CD4-positive, CD25-positive, alpha-beta regulatory T cell (primary cell): ENCODE data around the gene SH2D1B. TPM values are rescaled to one million over a fixed set of nuclear protein-coding genes. Genes with fewer than 3 reads are reported as not detected.
"Not testable (repeated sequence)": the region's sequence is repeated elsewhere in the genome, so short reads cannot be mapped to it uniquely, and the experiment has no call there.

Experiments used
- ATAC-seq, 2 donors: fragments of 150-1000 bp; cut with Tn5 transposase; one replicate each; pipeline ENCODE4 v1.10.0; 2021; ENCODE audit warnings: low read depth in 2 of 2, moderate number of reproducible peaks in 2 of 2, moderate library complexity in 1 of 2
- DNase-seq, 3 donors: peaks; one replicate each; pipeline versions ENCODE4 v3.0.0 to v3.0.0-alpha.2; 2012 to 2022; ENCODE audit warnings: mixed read lengths in 1 of 3
- H3K27ac ChIP-seq: one replicate; pipeline ENCODE4 v1.7.0; 2013; ENCODE audit warnings: mild to moderate bottlenecking, low read length; ENCODE audit not compliant: insufficient read depth, poor library complexity, severe bottlenecking
- H3K27me3 ChIP-seq: one replicate; pipeline ENCODE4 v1.7.0; 2013; ENCODE audit warnings: low read length; ENCODE audit not compliant: control insufficient read depth, insufficient read depth
- H3K36me3 ChIP-seq: one replicate; pipeline ENCODE4 v1.7.0; 2013; ENCODE audit warnings: mild to moderate bottlenecking, low read length, moderate library complexity; ENCODE audit not compliant: control insufficient read depth, insufficient read depth
- H3K4me1 ChIP-seq: 2 replicates; pipeline ENCODE4 v1.7.0; 2013; ENCODE audit warnings: mild to moderate bottlenecking, low read length; ENCODE audit not compliant: insufficient read depth, control insufficient read depth, poor library complexity, severe bottlenecking
- H3K4me3 ChIP-seq: one replicate; pipeline ENCODE4 v1.7.0; 2013; ENCODE audit warnings: low read depth, mild to moderate bottlenecking, low read length, moderate library complexity
- H3K9me3 ChIP-seq, 2 experiments: 1 replicate in 1 of 2; 2 replicates in 1 of 2; pipeline ENCODE4 v1.7.0; 2013; ENCODE audit warnings: low read length in 2 of 2, mild to moderate bottlenecking in 1 of 2, moderate library complexity in 1 of 2; ENCODE audit not compliant: control insufficient read depth in 2 of 2
- H3K27ac Mint-ChIP-seq, 3 donors: one replicate each; pipeline ENCODE4 v1.8.0; 2020 to 2022; ENCODE audit warnings: mild to moderate bottlenecking in 3 of 3, mixed read lengths in 3 of 3, moderate library complexity in 2 of 3
- H3K27me3 Mint-ChIP-seq: one replicate; pipeline ENCODE4 v1.8.0; 2022; ENCODE audit warnings: mild to moderate bottlenecking, mixed read lengths
- H3K36me3 Mint-ChIP-seq: one replicate; pipeline ENCODE4 v1.8.0; 2020; ENCODE audit warnings: mixed read lengths
- H3K4me1 Mint-ChIP-seq, 4 donors: one replicate each; pipeline ENCODE4 v1.8.0; 2020 to 2022; ENCODE audit warnings: mixed read lengths in 4 of 4, mild to moderate bottlenecking in 1 of 4
- H3K4me3 Mint-ChIP-seq, 4 donors: one replicate each; pipeline ENCODE4 v1.8.0; 2020 to 2022; ENCODE audit warnings: mild to moderate bottlenecking in 4 of 4, mixed read lengths in 4 of 4, moderate library complexity in 3 of 4
- H3K9me3 Mint-ChIP-seq, 7 donors: one replicate each; pipeline ENCODE4 v1.8.0; 2020 to 2022; ENCODE audit warnings: mixed read lengths in 7 of 7, mild to moderate bottlenecking in 3 of 7, moderate library complexity in 2 of 7
- polyA plus RNA-seq, 4 donors: library from polyadenylated mRNA; unstranded; fragments of 300-500 nt; fragmentation: Illumina TruSeq; gene quantifications; one replicate each; pipeline ENCODE4 v1.2.3, GENCODE V29; 2021
- total RNA-seq: library from RNA; stranded (reverse); gene quantifications from one replicate; pipeline ENCODE4 v1.2.3, GENCODE V29; 2022

Gene SH2D1B
- total and polyA plus RNA-seq, 5 donors from 2014 or later: 0.12 to 0.37 (median 0.19) TPM; not detected in 2

- Histone ChIP-seq H3K27ac (no peak overlapping the region), H3K9me3 (no peaks in the 10 kb centered on the region), H3K4me3 (no peak overlapping the region), H3K36me3 (no peaks in the 10 kb centered on the region), H3K4me1 (no peaks in the 10 kb centered on the region), H3K27me3 (peaks cover 6% of the 10 kb centered on the region)
- no peak for ATAC-seq
- no peak for DNase-seq
- Mint-ChIP-seq H3K36me3 (no peaks in the 10 kb centered on the region), H3K4me1 (no peaks in the 10 kb centered on the region), H3K4me3 (no peak overlapping the region), H3K27ac (no peak overlapping the region), H3K27me3 (peaks cover 17% of the 10 kb centered on the region), H3K9me3 (peaks cover 0 to 3% (median 0%) of the 10 kb centered on the region in 7 donors)
Observed at GRCh38 chr1:162422662-162423375, 10.9 kb upstream of the SH2D1B start.

GRCh38 chr1:162421258-162422164 is 9.6 kb upstream of the SH2D1B start:
- ATAC-seq: no peak
- no peaks in the 10 kb centered on the region for H3K4me1 Mint-ChIP-seq
- no peaks in the 10 kb centered on the region for H3K36me3 Mint-ChIP-seq
- no peak overlapping the region for H3K4me3 Mint-ChIP-seq
- Histone ChIP-seq H3K9me3 (no peaks in the 10 kb centered on the region), H3K4me1 (no peaks in the 10 kb centered on the region), H3K4me3 (no peak overlapping the region), H3K36me3 (no peaks in the 10 kb centered on the region), H3K27me3 (peaks cover 9% of the 10 kb centered on the region), H3K27ac (no peak overlapping the region)
- peaks cover 9% of the 10 kb centered on the region for H3K27me3 Mint-ChIP-seq
- peaks cover 0 to 3% (median 0%) of the 10 kb centered on the region in 7 donors for H3K9me3 Mint-ChIP-seq
- DNase-seq: no peak
- no peak overlapping the region for H3K27ac Mint-ChIP-seq

- peaks cover 19% of the 10 kb centered on the region for H3K27me3 Mint-ChIP-seq
- H3K36me3 Mint-ChIP-seq: no peaks in the 10 kb centered on the region
- Histone ChIP-seq H3K9me3 (no peaks in the 10 kb centered on the region), H3K36me3 (no peaks in the 10 kb centered on the region), H3K4me3 (no peak overlapping the region), H3K4me1 (no peaks in the 10 kb centered on the region), H3K27ac (no peak overlapping the region), H3K27me3 (peaks cover 13% of the 10 kb centered on the region)
- H3K4me1 Mint-ChIP-seq: no peaks in the 10 kb centered on the region
- DNase-seq (no peak), ATAC-seq (no peak)
- H3K9me3 Mint-ChIP-seq: peaks cover 0 to 3% (median 0%) of the 10 kb centered on the region in 7 donors
- no peak overlapping the region for H3K4me3 Mint-ChIP-seq
- no peak overlapping the region for H3K27ac Mint-ChIP-seq
Observed at GRCh38 chr1:162420120-162420519, 8.2 kb upstream of the SH2D1B start.

GRCh38 chr1:162419450-162419931 is 7.6 kb upstream of the SH2D1B start:
- H3K9me3 ChIP-seq, DNase-seq, H3K4me1 ChIP-seq, ATAC-seq, H3K4me3 ChIP-seq, H3K36me3 ChIP-seq, H3K4me1 Mint-ChIP-seq, H3K27ac ChIP-seq, H3K9me3 Mint-ChIP-seq, H3K4me3 Mint-ChIP-seq, H3K27ac Mint-ChIP-seq, H3K36me3 Mint-ChIP-seq: not testable (repeated sequence)
- peaks cover 19% of the 10 kb centered on the region for H3K27me3 Mint-ChIP-seq
- H3K27me3 ChIP-seq: peaks cover 15% of the 10 kb centered on the region

- DNase-seq, H3K36me3 ChIP-seq, H3K27ac ChIP-seq, ATAC-seq, H3K36me3 Mint-ChIP-seq, H3K27ac Mint-ChIP-seq, H3K4me3 ChIP-seq, H3K4me1 Mint-ChIP-seq, H3K9me3 Mint-ChIP-seq, H3K4me1 ChIP-seq, H3K4me3 Mint-ChIP-seq, H3K9me3 ChIP-seq: not testable (repeated sequence)
- H3K27me3 Mint-ChIP-seq: peaks cover 19% of the 10 kb centered on the region
- H3K27me3 ChIP-seq: peaks cover 15% of the 10 kb centered on the region
Observed at GRCh38 chr1:162418584-162418983, 6.6 kb upstream of the SH2D1B start.

- Histone ChIP-seq H3K4me3 (no peak overlapping the region), H3K36me3 (no peaks in the 10 kb centered on the region), H3K4me1 (no peaks in the 10 kb centered on the region), H3K27me3 (peaks cover 15% of the 10 kb centered on the region), H3K27ac (no peak overlapping the region), H3K9me3 (no peaks in the 10 kb centered on the region)
- no peaks in the 10 kb centered on the region for H3K36me3 Mint-ChIP-seq
- no peaks in the 10 kb centered on the region for H3K4me1 Mint-ChIP-seq
- no peak overlapping the region for H3K4me3 Mint-ChIP-seq
- H3K9me3 Mint-ChIP-seq: peaks cover 0 to 1% (median 0%) of the 10 kb centered on the region in 7 donors
- ATAC-seq (no peak), DNase-seq (no peak)
- H3K27me3 Mint-ChIP-seq: peaks cover 23% of the 10 kb centered on the region
- no peak overlapping the region for H3K27ac Mint-ChIP-seq
Observed at GRCh38 chr1:162417650-162418049, 5.7 kb upstream of the SH2D1B start.

- ATAC-seq (no peak), DNase-seq (no peak)
- H3K4me3 Mint-ChIP-seq: no peak overlapping the region
- H3K4me1 ChIP-seq: no peaks in the 10 kb centered on the region
- H3K36me3 Mint-ChIP-seq: no peaks in the 10 kb centered on the region
- H3K27ac ChIP-seq: no peak overlapping the region
- no peak overlapping the region for H3K4me3 ChIP-seq
- H3K36me3 ChIP-seq: no peaks in the 10 kb centered on the region
- H3K9me3 Mint-ChIP-seq: peaks cover 0 to 1% (median 0%) of the 10 kb centered on the region in 7 donors
- H3K9me3 ChIP-seq: no peaks in the 10 kb centered on the region
- H3K27me3 ChIP-seq: peaks cover 17% of the 10 kb centered on the region
- H3K27me3 Mint-ChIP-seq: peaks cover 23% of the 10 kb centered on the region
- no peaks in the 10 kb centered on the region for H3K4me1 Mint-ChIP-seq
- no peak overlapping the region for H3K27ac Mint-ChIP-seq
Observed at GRCh38 chr1:162416909-162417308, 5.0 kb upstream of the SH2D1B start.
